IPS-18c (cell line): ENCODE measurements around the gene GCDH.

Source experiments
- H3K4me3 ChIP-seq: 2 replicates; pipeline ENCODE4 v1.7.0; 2013; ENCODE audit warnings: low read depth, mild to moderate bottlenecking, low read length, moderate library complexity; ENCODE audit not compliant: insufficient read depth
- H3K9me3 ChIP-seq: one replicate; pipeline ENCODE4 v1.6.1; 2013; ENCODE audit warnings: mild to moderate bottlenecking, low read length, moderate library complexity; ENCODE audit not compliant: control insufficient read depth, insufficient read depth

Gene GCDH

DNA sequence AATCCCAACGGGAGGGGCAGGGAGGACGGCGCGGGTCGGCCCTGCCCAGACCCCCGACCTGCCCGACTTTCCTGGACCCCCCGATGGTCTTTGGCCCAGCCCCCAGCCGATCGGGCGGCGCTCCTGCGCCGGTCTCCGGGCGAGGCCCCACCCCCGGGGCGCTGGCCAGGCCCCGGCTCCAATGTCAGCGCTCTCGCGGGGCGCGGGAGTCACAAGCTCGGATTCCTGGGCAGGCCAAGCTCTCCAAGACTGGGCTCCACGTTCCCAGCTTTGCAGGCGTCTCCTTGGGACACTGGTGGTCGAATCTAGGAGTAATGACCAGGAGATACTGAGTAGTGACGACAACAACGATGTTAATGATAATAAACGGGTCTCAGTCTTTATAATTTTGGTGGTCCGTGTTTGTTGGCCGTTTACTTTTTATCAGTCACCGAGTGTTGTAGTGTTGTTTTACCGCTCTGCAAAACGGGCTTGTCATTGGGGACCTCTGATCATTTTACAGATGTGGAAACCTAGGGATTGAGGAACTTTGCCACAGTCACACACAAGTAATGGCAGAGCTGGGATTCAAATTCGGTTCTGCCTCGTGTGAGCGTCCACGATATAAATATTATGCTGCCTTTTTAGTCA, 55.2 kb downstream of the GCDH start:
- peak overlapping the region; percentile 96 for H3K4me3 ChIP-seq
- H3K9me3 ChIP-seq, result no peaks in the 10 kb centered on the region

- Histone ChIP-seq H3K9me3 (no peaks in the 10 kb centered on the region), H3K4me3 (peak overlapping the region; percentile 96)
Observed at GRCh38 chr19:12946731-12947496, 56.0 kb downstream of the GCDH start.

DNA sequence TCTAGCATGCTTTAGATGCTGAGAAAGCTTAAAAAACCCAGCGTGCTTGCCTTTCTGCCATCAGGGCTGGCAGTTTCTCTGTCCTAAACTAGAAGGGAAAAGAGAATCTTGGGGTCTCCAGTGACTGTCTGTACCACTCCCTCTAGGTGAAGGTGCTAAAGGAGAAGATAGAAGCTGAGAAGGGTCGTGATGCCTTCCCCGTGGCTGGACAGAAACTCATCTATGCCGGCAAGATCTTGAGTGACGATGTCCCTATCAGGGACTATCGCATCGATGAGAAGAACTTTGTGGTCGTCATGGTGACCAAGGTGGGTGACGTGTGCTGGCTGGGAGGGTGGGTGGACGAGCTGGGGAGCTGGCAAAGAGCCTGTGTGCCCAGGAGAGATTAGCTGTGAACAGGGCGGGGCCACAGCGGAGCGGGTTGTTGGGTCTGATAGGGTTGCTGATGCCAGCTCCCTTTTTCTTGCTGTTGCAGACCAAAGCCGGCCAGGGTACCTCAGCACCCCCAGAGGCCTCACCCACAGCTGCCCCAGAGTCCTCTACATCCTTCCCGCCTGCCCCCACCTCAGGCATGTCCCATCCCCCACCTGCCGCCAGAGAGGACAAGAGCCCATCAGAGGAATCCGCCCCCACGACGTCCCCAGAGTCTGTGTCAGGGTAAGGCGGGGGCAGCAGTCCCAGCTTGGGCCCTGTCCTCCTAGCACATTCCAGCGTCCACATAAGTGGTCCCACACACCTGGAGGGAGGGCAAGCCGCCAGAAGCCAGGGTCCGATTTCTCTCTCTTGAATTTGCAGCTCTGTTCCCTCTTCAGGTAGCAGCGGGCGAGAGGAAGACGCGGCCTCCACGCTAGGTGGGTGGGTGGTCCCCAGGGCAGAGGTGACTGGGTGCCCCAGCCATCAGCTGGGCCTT, 57.0 kb downstream of the GCDH start:
- no peak overlapping the region for H3K4me3 ChIP-seq

DNA sequence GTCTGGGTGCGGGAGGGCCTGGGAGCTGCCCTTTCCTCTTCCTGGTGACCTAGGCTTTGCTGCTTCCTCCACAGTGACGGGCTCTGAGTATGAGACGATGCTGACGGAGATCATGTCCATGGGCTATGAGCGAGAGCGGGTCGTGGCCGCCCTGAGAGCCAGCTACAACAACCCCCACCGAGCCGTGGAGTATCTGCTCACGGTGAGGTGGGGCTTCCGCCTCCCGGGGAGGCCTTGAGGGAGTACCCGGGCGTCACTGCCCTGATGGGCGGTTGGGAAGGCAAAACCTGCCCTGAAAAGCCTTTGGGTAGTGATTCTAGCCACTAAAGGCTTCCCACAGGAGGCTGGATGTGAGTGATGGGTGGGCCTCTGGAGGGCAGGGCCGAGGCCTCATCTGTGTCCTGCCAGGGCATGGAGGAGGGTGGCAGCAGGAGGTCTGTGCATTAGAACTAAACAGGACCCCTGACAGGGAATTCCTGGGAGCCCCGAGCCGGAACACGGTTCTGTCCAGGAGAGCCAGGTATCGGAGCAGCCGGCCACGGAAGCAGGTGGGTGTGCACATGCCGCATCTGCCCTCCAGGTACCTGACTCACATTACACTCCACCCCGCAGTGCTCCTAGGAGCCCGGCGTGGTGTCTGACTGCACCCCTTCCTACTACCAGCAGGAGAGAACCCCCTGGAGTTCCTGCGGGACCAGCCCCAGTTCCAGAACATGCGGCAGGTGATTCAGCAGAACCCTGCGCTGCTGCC, 57.8 kb downstream of the GCDH start:
- no peaks in the 10 kb centered on the region for H3K9me3 ChIP-seq
- no peak overlapping the region for H3K4me3 ChIP-seq

More for the DNA sequence above, 57.0 kb downstream of the GCDH start:
- no peaks in the 10 kb centered on the region for H3K9me3 ChIP-seq
